Hippocampal formation (tissue), 2 donors: ENCODE results near the gene NACC1.

ENCODE experiments used
- DNase-seq, 2 donors: peaks; one replicate each; lab custom pipeline; 2025; lab: John Stamatoyannopoulos, UW

The NACC1 gene

DNA sequence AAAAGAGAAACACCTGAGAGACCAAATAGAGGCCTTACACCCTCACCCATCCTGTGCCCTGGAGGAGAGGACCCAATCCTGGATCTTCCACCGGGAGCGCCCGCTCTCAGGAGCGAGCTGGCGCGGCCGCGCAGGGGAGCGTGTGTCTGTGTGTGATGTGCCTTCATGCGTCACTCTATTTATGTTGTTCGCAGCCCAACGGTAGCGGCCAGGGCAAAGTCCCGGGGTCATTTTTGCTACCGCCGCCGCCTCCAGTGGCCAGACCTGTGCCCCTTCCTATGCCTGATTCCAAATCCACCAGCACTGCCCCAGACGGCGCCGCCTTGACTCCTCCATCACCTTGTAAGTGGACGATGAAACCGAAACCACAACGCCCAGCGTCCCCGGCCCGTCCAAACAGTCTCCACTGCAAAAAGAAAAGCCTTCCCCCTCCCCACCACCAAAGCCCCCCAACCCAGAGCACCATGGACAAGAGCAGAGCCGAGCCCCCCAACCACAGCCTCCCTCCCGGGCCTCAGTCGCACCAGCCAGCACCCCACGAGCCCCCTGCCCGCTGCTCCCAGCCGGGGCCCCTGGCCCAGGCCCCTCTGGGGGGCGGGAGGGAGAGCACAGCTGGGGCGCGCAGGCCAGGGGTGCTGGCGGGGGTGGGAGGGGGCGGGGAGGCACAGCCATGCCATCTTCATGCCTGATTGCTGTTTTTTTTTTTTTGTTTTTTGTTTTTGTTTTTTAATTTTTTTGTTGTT is 30.1 kb upstream of the NACC1 start:
- DNase-seq = no peak

- no peak for DNase-seq
These were observed 28.8 kb upstream of the NACC1 start for GRCh38 chr19:13089139-13089856.

DNA sequence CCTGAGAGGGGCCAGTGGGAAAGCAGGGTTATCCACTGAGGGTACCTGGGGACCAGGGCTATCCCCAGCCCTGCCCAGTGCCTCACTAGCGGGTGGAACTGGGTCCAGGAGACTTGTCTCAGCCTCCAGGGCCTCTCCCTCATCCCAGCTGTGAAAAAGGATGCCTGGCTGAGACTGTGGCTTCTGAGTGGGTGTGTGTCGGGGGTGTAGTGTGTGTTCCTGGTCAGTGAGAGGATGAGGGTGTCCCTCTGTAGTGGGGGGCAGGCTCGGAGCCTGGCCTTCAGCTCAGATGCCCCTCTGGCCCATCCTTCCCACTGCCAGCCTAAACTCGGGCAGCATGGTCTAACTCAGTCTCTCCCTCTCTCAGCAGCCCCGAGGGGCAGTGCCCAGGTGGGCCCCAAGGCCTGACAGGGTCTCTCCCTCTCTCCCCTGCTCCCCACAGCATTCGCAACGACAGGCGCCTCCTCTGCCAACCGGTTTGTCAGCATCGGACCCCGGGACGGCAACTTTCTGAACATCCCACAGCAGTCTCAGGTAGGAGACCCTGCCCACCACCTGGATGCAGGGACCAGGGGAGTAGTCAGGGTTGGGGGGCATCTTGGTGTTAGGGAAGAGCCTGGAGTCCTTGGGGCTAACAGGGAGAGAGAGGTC is 28.1 kb upstream of the NACC1 start:
- DNase-seq = no peak

DNA sequence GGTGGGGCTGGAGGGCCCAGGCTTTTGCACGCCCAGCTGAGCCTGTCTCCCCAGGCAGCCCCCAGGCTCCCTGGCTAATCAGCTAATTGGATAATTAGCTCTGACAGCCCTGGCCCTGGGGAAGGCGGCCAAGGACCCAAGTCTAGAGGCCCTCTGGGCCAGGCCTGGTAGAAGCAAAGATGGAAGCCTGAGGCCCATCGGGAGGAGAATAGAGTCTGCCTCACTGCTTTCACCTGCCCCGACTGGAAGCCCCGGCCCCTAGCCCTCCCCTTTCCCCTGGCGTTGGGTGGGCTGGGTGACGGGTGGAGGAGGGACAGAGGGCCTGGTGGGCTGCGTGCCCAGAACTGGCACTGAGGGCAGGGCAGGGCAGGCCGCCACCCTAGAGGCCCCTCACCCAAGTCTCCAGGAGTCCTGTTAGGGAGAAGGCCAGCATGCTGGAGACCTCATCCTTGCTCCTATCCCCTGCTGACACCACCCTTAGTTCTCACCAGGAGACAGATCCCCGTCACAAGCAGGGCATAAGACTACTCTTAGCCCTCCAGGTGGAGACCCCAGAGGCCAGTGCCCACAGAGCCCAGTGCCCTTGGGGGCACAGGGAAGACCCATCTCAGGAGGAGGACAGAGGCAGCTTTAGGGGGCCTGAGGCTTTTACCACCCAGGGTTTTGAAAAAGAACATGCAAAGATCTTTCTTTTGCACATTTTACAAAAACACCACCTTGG is 27.4 kb upstream of the NACC1 start:
- DNase-seq = no peak

DNA sequence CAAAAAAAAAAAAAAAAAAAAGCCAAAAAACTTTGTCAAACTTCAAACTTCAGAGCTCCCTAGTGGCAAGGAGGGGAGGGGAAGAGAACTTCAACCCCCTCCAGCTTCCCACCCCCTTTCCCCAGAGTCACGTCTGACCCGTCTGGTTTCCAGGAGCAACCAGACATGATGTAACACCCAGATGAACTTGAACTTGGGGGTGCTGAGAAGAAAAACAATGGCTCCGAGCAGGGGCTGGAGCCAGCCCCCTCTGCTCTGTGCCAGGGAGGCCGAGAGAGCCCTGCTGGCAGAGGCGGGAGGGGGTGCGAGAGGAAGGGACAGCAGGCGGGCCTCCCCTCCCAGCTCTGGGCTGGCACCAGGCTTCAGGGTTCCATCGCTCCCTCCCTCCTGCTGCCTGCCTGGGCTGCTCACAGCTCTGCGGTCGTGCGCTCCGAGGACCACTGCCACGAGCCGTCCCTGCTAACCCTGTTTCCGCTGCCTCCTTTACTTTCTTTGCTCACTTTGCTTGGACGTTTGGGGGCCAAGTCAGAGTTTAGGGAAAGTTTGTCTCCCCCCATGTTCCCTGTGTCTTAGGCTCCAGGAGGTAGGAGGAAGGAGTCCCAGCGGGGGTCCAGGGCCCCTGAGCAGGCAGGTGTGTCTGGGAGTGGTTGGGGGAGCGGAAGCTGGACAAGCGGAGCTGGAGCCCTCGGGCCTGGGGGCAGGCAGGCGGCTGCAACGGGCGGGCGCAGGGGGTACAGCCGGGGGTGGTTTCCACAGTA is 26.5 kb upstream of the NACC1 start:
- peak in 1 of 2 donors; percentile 77 for DNase-seq

GRCh38 chr19:13092158-13092543 is 25.9 kb upstream of the NACC1 start:
- DNase-seq = no peak

DNA sequence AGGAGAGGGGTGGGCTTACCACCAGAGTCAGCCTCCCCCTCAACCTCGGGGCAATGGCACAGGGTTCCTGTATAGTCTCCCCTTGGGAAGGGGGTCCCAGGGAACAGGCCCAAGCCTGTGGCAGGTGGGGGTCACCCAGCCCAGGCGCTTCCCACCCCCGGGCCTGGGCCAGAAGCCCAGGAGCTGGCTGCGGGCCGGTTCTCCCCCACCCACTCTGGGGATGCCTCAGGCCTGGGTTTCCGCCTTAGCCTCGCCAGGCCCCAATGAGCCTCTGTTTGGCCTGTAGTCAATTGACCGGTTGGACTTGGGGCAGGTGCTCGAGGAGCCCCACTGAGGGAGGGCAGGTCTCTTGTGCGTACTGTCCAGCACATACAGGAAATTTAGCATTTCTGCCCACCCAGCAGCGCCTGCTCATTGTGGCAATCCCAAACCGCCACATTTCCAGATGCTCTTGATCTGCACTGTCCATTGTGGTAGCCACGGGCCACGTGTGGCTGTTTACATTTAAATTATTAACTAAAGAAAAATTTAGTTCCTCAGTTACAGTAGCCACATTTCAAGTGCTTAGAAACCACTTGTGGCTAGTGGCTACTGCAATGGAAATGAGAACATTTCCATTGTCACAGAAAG is 25.3 kb upstream of the NACC1 start:
- no peak for DNase-seq

DNA sequence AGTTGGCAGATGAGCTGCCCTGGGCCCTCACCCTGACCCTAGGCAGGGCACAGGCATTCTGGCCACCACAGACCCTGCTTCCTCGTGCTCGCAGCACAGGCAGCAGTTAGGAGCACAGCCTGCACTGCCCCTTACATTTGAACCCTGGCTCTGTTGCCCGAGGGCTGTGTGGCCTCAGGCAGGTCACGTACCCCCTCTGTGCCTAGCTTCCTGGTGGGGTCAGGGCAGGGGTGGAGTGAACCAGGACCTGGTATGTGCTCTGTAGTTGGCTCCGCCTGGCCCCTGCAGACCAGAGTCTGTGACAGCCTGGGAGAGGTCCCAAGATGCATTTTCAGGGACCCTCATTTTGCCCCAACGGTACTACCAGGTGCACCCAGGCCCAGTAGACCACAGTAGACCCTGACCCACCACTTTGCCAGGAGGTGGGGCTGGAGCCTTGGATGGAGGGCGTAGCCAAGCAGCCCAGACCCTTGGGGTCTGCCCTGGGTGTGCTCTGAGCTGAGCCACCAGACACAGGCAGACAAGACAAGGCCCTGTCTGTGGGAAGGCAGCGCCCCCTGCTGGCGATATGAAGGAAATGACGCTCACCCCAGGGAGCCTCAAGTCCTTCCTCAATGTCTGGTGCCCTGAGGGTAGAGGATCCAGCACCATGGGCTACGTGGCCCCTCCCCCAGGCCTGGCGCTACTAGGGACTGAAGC is 24.5 kb upstream of the NACC1 start:
- DNase-seq = peak in 1 of 2 donors; percentile 79

DNA sequence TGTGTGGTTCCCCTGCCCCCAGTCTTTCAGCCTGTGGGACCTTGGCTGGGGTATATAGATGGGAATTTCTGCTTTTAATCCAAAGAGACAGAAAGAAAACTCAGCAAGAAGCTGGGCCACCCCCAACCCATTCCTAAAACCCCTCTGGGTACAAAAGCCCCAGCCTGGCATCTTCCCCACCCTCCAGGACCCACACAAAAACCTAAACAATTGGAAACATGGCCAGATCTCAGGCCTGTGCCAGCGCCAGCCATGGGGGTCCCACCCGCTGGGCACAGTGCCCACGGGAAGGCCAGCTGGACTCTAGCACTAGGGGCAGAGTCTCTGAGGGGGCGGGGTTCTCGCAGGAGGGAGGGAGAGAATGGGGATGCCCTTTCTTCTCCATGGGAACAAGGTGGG is 24.0 kb upstream of the NACC1 start:
- DNase-seq = no peak

GRCh38 chr19:13094771-13095392 is 23.2 kb upstream of the NACC1 start:
- DNase-seq = no peak

GRCh38 chr19:13095393-13095784 is 22.7 kb upstream of the NACC1 start:
- no peak for DNase-seq

DNA sequence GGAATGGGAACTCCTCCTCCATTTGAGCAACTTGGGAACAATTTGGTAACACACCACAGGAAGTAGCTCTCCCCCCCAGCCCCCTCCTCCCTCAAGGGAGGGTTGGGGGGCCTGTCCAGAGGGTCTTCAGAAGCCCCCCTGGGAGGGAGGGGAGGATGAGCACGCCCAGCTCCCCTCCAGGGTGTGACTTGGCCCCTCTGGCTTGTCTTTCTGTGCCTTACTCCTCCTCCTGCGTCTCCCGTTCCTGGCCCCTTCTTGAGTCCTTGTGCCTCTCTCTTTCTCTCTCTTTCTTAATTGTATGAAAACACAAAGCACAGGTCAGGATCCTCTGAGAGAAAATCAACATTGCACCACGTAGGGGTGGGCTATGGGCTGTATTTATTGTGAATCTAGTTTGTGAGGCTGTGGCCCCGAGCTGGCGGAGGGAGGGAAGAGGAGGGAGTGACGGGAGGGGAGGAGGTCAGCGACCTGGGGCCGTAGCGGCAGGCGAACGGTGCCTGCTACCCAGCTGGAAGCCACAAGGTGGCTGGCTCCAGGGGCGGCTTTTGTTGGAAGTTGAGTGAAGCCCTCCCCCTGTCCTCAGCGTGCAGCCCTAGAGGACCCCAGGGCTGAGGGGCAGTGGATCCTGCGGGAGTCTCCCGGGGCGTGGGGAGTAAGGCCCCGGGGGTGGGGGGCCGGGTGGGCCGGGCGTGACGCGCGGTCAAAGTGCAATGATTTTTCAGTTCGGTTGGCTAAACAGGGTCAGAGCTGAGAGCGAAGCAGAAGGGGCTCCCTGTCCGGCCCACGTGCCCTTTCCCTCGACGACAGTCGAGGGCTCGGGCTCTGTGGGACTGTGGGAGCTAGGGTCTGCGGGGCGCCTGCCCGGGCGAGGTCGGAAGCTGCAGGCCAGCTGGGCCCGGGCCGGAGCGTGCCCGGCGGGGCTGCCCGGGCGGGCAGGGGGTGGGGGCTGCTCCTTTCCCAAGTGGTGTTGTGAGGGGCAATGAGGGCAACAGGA is 21.8 kb upstream of the NACC1 start:
- no peak for DNase-seq

DNA sequence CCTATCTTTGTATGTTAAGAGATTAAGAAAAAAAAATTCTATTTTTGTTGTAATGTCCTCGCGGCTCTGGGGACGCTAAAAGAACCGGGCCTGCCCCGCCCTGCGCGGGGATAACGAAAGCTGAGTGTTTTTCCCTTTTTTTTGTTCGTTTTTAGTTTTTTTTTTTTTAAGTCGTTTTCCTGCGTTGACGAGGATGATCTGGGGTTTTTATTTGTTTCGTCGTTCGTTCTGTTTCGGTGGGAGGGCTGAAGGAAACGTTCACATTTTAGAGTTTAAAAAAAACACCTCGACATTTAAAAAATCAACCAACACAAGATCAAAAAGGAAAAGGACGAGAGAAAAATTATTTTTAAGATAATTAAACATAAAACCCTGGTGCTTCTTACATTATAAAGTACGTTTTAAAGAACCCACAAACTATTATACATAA is 21.0 kb upstream of the NACC1 start:
- DNase-seq = no peak

DNA sequence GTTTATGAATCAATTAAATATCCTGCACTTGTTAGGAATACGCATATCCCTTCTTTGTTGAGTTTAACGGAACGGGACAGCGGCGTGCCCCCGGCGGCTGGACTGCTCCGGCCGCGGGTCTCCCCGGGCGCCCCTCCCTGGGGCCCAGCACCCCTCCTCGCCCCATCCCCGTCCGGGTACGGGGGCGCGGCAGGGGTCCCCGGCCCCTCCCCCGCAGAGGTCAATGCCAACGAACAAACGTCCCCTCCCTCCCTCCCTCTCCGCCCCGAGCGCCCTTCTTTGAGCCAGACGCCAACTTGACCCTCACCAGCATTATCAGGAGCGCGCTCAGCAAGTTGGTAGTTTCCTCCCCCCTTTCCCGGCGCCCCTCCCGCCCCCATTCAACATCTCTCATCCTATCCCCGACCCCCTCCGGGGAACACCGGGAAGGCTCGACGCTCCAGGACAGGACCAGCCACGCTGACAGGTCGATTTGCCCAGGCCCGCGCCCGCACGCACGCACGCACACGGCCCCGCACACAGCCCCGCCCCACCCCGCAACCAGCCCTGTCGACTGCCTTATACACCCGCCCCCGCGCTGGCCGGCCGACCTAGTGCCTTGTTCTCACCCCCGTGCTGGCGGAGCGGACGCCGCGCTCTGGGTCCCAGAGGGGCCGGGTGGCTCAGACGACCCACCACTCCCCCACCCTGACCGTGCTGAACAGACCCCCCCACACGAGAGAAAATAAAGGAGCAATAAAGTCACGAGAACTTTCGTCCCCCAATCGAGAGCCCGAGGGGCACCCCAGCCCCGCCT is 20.4 kb upstream of the NACC1 start:
- DNase-seq = no peak

DNA sequence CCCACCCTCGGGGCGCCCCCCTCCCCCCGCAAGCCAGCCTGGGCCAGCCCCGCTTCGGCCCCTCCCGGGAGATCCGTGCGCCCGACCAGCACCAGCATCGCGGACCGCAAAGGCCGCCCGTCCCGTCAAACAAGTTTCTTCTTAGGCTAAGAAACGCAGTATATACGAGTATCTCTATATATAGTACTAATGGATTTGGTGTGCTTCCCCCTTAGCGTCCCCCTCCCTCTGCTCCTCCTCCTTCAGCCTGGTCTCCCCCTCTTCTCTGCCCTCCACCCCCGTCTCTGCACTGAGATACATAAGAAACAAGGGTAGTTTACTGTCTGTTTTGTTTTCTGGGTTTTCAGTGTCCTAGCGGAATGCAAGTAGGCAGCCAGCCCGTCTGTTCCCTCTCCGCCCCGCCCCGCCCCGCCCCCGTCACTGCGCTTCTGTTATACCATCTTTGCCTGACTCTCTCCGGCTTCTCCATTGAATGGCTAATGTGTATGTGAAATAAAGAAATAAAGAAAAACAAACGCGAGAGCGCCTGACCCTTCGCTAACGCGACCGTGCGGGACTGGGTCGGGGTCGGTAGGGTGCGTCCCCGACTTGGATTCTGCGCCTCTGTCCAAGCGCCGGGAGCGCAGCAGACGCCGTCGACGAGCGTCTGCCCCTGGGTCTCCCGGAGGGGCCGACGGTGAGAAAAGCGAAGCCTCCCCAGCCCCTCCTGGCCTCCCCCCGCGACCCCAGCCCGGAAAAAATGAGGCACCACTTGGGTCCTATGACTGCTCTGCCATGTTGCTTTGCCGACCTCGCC is 19.6 kb upstream of the NACC1 start:
- DNase-seq = no peak

DNA sequence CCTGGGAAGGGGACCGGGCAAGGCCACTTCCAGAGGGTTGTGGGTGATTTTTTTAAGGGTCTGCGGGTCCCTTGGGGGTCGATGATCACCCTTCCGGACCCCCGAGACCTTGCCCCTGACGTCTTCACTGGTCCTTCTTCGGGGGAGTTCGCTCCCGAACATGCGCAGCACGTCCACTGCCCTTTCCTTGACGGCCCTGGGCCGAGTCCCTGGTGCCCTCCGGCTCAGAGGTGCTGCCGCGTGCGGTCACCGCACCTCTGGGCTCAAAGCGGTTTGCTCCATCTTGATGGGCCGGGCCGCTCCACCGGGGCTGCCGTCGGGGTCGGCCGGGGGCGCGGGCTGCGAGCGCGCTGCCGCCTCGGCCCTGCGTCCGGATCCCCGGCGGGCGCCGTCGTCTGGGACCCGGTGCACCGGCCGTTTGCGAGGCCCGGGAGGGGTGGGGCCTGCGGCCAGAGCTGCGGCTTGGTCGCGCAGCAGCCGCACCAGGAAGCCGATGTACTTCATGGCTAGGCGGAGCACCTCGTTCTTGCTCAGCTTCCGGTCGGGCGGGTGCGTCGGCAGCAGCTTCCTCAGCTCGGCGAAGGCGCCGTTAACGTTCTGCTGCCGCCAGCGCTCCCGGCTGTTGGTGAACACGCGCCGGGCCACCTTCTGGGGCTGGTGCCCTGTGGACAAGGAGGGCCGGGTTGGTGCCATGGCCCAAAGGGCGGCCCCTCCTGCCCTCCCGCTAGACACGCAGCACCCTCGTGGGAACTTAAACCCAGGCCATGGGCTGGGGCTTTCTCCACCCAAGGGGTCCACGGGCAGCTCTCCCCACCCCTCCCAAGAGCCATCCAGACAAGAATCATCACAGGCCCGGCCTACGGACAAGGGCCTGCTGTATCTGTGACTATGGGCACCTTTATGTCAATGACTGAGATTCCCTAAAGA is 18.7 kb upstream of the NACC1 start:
- no peak for DNase-seq
